Measurements from ENCODE around the gene VPS37D.
"Not testable (repeated sequence)": the region's sequence is repeated elsewhere in the genome, so short reads cannot be mapped to it uniquely, and the experiment has no call there.

Gene VPS37D

DNA sequence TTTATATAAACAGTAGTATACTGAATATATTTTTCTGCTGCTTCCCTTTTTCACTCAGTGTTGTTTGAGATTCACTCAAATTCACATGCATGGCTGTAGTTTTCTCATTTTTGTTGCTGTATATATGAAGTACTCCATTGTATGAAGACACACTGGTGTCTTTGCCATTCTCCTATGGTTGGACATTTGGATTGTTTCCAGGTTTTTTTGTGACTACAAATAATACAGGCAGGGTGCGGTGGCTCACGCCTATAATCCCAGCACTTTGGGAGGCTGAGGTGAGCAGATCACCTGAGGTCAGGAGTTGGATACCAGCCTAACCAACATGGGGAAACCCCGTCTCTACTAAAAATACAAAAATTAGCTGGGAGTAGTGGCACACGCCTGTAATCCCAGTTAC, 7.0 kb upstream of the VPS37D start:
- not testable (repeated sequence) for H3K4me3 Mint-ChIP-seq; H3K4me1 Mint-ChIP-seq (ENCODE audit: low read depth); H3K9me3 Mint-ChIP-seq (ENCODE audit: low read depth); H3K27ac Mint-ChIP-seq; H3K36me3 Mint-ChIP-seq
- H3K27me3 Mint-ChIP-seq = peaks cover 15% of the 10 kb centered on the region

DNA sequence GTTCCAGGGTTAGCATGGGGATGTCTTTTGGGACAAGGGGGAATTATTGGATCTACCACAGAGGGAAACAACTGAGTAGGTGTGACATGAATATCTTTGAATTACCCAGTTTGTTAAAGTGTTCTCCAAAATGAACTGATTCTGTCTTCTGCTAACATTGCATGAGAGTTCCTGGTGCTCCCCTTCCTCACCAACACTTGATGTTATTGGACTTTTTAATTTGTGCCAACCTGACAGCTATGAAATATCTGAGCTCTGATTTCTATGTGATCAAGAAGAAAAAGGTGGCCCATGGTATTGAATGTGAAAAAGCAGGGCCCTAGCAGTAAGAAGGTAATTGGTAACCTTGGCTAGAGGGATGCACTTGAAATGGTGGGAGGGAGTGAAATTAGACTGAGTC, 4.6 kb upstream of the VPS37D start:
- Mint-ChIP-seq H3K27me3 (peaks cover 18% of the 10 kb centered on the region), H3K36me3 (no peaks in the 10 kb centered on the region), H3K9me3 (ENCODE audit: low read depth) (peaks cover 5% of the 10 kb centered on the region), H3K27ac (no peak overlapping the region), H3K4me3 (no peak overlapping the region), H3K4me1 (ENCODE audit: low read depth) (peaks cover 5% of the 10 kb centered on the region)

DNA sequence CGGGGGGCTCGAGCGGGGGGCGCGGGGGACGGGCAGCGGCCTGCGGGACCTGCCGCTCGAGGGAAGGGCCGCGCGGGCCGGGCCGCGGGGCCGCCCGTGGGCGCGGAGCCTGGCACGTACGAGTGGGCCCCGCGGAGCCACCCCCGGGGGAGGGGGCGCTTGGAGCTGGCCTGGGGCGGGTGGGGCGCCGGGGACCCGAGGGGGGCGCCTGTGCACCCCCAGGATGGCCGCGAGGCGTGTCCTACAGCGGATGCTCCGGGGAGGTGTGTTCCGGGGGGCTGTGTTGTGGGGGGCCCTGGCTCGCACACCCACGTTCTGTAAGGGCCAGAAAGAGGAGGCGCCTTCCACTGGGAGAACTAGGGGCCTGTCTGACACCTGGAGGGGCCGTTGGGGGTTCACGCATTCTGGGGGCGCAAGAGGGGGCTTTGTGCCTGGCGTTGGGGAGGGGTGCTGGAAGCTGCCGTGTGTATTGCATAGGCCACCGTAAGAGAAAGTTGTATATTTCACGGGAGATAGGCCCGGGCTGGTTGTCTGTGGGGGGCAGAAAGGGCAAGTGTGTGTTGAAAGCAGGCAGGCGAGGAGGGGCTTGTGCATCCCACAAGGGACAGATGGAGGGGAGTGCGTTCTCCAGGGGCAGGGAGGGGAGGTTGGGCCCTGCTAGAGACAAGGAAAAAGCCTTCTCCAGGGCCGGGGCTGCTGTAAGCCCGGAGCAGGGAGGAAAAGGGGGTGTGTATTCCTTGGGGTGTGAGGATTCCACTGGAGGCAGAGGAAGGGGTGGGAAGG, 663 bp downstream of the VPS37D start:
- H3K27me3 Mint-ChIP-seq = peaks cover 12% of the 10 kb centered on the region
- H3K9me3 Mint-ChIP-seq (ENCODE audit: low read depth) = peaks cover under 1% of the 10 kb centered on the region
- no peak overlapping the region for H3K27ac Mint-ChIP-seq
- H3K4me1 Mint-ChIP-seq (ENCODE audit: low read depth) = peaks cover 10% of the 10 kb centered on the region
- H3K36me3 Mint-ChIP-seq = no peaks in the 10 kb centered on the region
- peak overlapping the region; percentile 70 for H3K4me3 Mint-ChIP-seq

DNA sequence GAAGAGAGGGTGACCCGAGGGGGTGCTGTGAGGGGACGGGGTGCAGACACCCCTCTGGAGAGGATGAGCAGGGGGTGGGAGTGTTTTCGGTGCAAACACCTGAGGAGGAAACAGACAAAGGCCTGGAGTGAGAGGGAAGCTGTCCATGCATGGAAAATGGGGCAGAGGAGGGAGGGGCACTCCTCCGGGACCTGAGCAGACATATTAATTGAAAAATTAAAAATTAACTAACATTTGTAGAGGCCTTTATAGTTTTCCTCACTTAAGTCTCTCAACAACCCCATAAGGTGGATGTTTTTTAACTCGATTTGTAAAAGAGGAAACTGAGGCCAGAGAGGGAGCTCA, 1.2 kb downstream of the VPS37D start:
- no peak overlapping the region for H3K27ac Mint-ChIP-seq
- H3K27me3 Mint-ChIP-seq = peaks cover 11% of the 10 kb centered on the region
- H3K36me3 Mint-ChIP-seq = no peaks in the 10 kb centered on the region
- no peaks in the 10 kb centered on the region for H3K9me3 Mint-ChIP-seq (ENCODE audit: low read depth)
- peak overlapping the region; percentile 70 for H3K4me3 Mint-ChIP-seq
- H3K4me1 Mint-ChIP-seq (ENCODE audit: low read depth) = peaks cover 10% of the 10 kb centered on the region

DNA sequence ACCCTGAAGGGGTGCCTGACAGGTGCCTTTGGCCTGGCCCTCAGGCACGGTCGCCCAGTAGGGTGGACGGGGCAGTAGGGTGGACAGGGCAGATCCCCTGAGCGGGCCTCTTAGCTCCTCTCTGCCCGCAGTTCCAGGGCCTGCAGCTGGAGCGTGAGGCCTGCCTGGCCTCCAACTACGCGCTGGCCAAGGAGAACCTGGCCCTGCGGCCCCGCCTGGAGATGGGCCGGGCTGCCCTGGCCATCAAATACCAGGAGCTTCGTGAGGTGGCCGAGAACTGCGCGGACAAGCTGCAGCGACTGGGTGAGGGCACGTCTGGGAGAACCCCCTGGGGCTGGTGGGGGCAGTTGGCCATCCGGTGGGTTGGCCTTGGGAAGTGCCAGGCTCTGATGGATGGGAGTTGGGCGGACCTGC, 1.7 kb downstream of the VPS37D start:
- Mint-ChIP-seq H3K4me3 (no peak overlapping the region), H3K27me3 (peaks cover 9% of the 10 kb centered on the region)

DNA sequence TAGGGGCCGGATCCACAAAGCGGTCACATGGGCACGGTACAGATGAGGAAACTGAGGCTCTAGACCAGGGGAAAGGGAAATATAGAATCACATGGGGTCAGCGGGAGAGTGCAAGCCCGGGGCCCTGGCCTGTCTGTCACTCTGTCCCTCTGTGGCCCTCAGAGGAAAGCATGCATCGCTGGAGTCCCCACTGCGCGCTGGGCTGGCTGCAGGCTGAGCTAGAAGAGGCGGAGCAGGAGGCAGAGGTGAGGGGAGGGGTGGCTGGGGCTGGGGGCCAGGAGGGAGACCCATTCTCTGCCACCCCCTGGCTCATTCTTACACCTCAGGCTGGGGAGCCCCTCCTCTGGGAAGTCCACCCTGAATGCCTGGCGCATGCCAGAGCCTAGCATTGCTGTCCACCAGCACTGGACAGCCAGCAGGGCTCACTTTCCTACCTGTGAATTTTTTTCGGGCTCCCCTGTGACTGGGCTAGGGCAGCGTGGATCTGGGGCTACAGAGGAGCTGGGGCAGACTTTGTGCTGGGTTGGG, 2.3 kb downstream of the VPS37D start:
- no peaks in the 10 kb centered on the region for H3K9me3 Mint-ChIP-seq (ENCODE audit: low read depth)
- H3K27ac Mint-ChIP-seq = no peak overlapping the region
- H3K36me3 Mint-ChIP-seq = no peaks in the 10 kb centered on the region
- no peak overlapping the region for H3K4me3 Mint-ChIP-seq
- H3K4me1 Mint-ChIP-seq (ENCODE audit: low read depth) = peaks cover 10% of the 10 kb centered on the region
- peaks cover 6% of the 10 kb centered on the region for H3K27me3 Mint-ChIP-seq

More for the DNA sequence above, 1.7 kb downstream of the VPS37D start:
- no peak overlapping the region for H3K27ac Mint-ChIP-seq
- no peaks in the 10 kb centered on the region for H3K36me3 Mint-ChIP-seq
- peaks cover 10% of the 10 kb centered on the region for H3K4me1 Mint-ChIP-seq (ENCODE audit: low read depth)
- no peaks in the 10 kb centered on the region for H3K9me3 Mint-ChIP-seq (ENCODE audit: low read depth)

DNA sequence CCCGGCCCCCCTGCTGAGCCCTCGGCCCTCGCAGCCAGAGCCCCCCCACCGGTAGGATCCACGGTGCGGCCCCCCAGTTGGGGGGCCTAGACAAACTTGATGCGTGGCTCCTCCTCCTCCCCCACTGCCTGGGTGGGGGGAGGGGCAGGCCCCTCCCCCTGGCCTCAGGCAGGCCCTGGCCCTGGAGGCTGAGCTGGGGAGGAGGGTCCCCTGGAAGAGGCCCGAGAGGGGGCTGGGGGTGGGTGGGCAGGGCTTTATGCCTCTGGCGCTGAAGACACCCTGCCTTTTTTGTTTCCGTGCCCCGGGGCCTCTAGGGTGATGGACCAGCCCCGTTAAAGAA, 3.7 kb downstream of the VPS37D start:
- peaks cover 6% of the 10 kb centered on the region for H3K4me1 Mint-ChIP-seq (ENCODE audit: low read depth)
- H3K9me3 Mint-ChIP-seq (ENCODE audit: low read depth) = no peaks in the 10 kb centered on the region
- H3K27me3 Mint-ChIP-seq = no peaks in the 10 kb centered on the region

DNA sequence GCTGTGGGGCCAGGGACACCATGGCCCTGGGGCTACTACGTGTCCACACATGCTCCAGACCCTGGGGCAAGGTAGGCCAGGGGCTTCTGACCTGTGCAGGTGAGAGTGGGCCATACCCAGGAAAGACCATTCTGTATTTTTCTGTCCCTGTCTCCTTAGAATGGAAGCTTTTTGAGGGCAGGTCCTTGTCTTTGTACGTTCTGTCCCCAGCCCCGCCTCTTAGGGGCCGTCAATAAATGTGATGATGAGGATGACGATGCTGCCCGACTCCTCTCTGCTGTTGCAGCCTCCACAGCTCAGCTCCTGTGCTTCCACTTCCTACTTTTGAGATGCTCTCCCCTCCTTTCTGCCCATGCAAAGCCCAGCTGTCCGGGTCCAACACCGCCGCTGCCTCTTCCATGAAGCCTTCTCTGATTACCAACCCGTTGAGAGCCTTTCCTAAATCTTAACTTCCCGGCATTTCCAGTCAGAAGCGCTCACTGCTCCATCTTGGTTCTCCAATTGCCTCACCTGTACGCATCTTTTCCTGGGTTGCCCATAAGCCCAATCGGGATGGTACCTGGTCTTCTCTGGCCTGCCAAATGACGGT, 4.3 kb downstream of the VPS37D start:
- H3K27me3 Mint-ChIP-seq = no peaks in the 10 kb centered on the region
- no peaks in the 10 kb centered on the region for H3K9me3 Mint-ChIP-seq (ENCODE audit: low read depth)
- H3K27ac Mint-ChIP-seq = no peak overlapping the region
- no peaks in the 10 kb centered on the region for H3K36me3 Mint-ChIP-seq
- H3K4me1 Mint-ChIP-seq (ENCODE audit: low read depth) = peaks cover 6% of the 10 kb centered on the region
- no peak overlapping the region for H3K4me3 Mint-ChIP-seq

More for the DNA sequence above, 3.7 kb downstream of the VPS37D start:
- Mint-ChIP-seq H3K27ac (no peak overlapping the region), H3K4me3 (no peak overlapping the region), H3K36me3 (no peaks in the 10 kb centered on the region)

DNA sequence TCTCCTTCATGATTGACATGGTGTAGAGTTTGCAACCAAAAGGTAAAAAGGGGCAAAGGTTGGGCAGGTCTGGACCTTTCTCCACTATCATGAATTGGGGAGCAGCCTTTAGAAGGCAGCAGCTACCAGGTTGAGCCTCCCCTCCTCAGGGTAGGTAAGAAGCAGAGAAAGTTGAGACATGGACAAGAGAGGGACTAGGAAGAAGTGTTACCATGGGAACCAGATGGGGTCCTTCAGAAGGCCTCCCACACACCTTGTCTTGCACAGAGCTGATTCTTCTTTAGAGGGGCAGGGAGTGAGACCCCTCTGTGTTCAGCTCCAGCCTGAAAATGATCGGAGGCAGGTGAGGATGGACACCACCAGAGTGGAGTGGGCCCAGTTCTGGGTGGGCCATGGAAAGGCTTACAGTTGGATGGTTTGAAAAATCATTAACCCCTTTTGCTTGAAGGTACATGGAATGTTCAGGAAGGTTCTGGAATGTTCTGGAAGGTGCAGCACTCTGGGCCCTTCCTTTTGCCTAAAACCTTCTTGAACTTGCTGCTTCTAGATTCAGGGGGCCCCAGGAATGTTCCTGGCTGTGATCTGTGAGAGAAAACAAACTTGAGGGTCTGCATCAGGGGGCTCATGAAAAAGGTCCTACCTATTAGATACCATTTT, 7.0 kb downstream of the VPS37D start:
- Mint-ChIP-seq H3K27ac (no peak overlapping the region), H3K27me3 (no peaks in the 10 kb centered on the region), H3K4me3 (no peak overlapping the region), H3K4me1 (ENCODE audit: low read depth) (peaks cover 2% of the 10 kb centered on the region), H3K9me3 (ENCODE audit: low read depth) (no peaks in the 10 kb centered on the region), H3K36me3 (peaks cover 5% of the 10 kb centered on the region)

DNA sequence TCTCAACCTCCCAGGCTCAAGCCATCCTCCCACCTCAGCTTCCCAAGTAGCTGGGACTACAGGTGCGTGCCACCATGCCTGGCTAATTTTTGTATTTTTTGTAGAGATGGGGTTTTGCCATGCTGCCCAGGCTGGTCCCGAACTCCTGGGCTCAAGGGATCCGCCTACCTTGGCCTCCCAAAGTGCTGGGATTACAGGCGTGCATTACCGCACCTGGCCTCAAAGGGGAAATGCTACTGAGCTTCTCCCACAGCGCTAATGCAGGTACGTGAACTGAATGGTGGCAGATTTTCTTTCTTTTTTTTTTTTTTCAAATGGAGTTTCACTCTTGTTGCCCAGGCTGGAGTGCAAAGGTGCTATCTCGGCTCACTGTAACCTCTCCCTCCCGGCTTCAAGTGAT, 8.4 kb downstream of the VPS37D start:
- not testable (repeated sequence) for H3K27me3 Mint-ChIP-seq; H3K4me1 Mint-ChIP-seq (ENCODE audit: low read depth); H3K36me3 Mint-ChIP-seq; H3K4me3 Mint-ChIP-seq; H3K27ac Mint-ChIP-seq; H3K9me3 Mint-ChIP-seq (ENCODE audit: low read depth)

DNA sequence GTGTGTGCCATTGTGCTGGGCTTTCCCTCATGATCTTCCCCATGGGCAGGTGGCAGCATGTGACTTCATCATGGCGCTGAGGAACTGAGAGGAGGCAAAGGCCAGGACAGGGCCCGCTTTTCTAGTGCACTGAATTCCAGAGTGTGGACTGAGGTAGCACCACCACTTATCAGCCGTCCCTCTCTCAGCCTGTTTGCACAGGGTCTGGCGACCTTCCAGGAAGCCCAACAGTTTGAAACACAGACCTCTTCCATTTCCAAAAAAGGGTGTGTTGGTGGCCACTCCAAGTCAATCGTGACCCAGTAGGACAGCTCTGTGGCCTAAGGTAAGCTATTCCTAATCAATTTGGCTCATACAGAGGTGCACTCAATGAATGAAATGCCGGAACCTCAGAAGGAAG, 11.2 kb downstream of the VPS37D start:
- no peaks in the 10 kb centered on the region for H3K27me3 Mint-ChIP-seq
- H3K4me1 Mint-ChIP-seq (ENCODE audit: low read depth) = peaks cover 21% of the 10 kb centered on the region
- H3K36me3 Mint-ChIP-seq = peaks cover 9% of the 10 kb centered on the region
- H3K9me3 Mint-ChIP-seq (ENCODE audit: low read depth) = no peaks in the 10 kb centered on the region
- H3K27ac Mint-ChIP-seq = no peak overlapping the region
- no peak overlapping the region for H3K4me3 Mint-ChIP-seq

DNA sequence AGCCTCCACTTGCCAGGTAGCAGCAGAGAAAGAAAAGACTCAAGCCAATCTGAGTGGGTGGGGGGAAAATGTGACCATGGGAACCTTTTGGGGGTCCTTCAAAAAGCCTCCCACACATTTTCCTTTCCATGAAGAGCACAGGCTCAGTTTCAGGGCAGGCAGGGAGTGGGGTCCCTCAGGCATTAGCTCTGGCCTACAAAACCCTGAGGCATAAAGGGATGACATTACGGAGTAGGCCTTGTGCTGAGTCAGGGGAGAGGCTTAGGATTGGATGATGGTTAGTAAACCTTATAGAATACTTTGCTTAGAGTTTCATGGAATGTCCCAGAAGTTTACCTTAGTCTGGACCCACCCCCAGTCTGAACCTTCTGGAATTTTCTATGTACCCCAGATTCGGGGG, 12.1 kb downstream of the VPS37D start:
- no peak overlapping the region for H3K27ac Mint-ChIP-seq
- no peak overlapping the region for H3K4me3 Mint-ChIP-seq
- no peaks in the 10 kb centered on the region for H3K27me3 Mint-ChIP-seq
- H3K9me3 Mint-ChIP-seq (ENCODE audit: low read depth) = no peaks in the 10 kb centered on the region
- H3K4me1 Mint-ChIP-seq (ENCODE audit: low read depth) = peaks cover 24% of the 10 kb centered on the region
- H3K36me3 Mint-ChIP-seq = peaks cover 11% of the 10 kb centered on the region

DNA sequence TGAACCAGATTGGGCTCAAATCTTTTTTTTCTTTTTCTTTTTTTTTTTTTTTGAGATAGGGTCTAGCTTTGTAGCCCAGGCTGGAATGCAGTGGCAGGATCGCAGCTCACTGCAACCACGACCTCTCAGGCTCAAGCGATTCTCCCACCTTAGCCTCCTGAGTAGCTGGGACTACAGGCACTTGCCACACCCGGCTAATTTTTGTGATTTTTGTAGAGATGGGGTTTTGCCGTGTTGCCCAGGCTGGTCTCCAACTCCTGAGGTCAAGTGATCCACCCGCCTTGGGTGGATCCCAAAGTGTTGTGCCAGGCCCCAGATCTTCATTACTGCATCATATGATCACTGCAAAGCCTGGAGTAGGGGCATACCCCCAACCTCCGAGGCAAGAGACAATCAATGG, 12.9 kb downstream of the VPS37D start:
- Mint-ChIP-seq H3K9me3 (ENCODE audit: low read depth) (no peaks in the 10 kb centered on the region), H3K4me3 (peak overlapping the region; percentile 100), H3K27ac (no peak overlapping the region), H3K27me3 (no peaks in the 10 kb centered on the region), H3K4me1 (ENCODE audit: low read depth) (peaks cover 31% of the 10 kb centered on the region), H3K36me3 (peaks cover 11% of the 10 kb centered on the region)

DNA sequence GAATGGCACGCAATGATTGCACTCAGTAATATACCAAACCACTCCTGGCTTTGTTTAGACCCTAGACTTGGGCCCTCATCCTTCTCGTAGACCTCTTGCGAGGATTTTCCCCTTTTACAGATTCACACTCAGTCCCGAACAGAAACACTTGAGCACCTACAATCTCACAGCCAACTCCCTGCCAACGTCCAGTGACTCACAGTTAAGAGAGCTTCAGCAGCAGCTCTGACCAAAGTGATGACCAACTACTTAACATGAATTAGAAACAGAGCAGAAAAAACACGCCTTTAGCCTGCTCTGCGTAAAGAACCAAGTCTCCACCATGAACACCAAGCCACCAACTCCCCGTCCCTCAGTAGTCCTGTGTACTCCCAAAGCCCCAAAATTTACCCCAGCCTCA, 13.4 kb downstream of the VPS37D start:
- Mint-ChIP-seq H3K36me3 (peaks cover 11% of the 10 kb centered on the region), H3K27ac (peak overlapping the region; percentile 64), H3K4me3 (peak overlapping the region; percentile 100), H3K4me1 (ENCODE audit: low read depth) (peaks cover 32% of the 10 kb centered on the region), H3K9me3 (ENCODE audit: low read depth) (no peaks in the 10 kb centered on the region), H3K27me3 (no peaks in the 10 kb centered on the region)

DNA sequence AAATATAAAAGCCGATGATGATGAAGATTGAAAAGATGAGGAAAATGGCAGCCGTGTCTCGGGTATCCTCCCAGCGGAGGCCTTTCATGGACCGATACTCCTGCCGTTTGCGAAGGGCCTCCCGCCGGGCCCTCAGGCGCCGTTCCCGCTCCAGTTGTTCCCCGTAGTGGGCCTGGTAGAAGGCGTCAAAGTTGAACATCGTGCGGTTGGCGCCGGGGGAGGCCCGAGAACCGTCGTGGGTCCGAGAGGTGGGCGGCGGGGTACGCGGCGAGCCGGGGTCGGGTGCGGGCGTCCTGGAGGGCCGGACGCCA, 15.1 kb downstream of the VPS37D start:
- no peaks in the 10 kb centered on the region for H3K9me3 Mint-ChIP-seq (ENCODE audit: low read depth)
- H3K27ac Mint-ChIP-seq = no peak overlapping the region
- no peaks in the 10 kb centered on the region for H3K27me3 Mint-ChIP-seq
- H3K36me3 Mint-ChIP-seq = peaks cover 11% of the 10 kb centered on the region
- H3K4me3 Mint-ChIP-seq = peak overlapping the region; percentile 100
- peaks cover 35% of the 10 kb centered on the region for H3K4me1 Mint-ChIP-seq (ENCODE audit: low read depth)

Measured in activated naive CD8-positive, alpha-beta T cell (primary cell).